HL-60 (cell line): ENCODE results near the gene RHOBTB1.

ENCODE experiments used
- DNase-seq, 2 experiments: peaks; one replicate each; pipeline ENCODE4 v3.0.0-alpha.2; 2010 to 2020; ENCODE audit warnings: low read depth in 1 of 2, low spot score in 1 of 2
- H3K27ac ChIP-seq: fragments of 250-450 bp; sonication (Bioruptor Pico); replicated peaks from 2 replicates; pipeline ENCODE4 v1.5.1; 2020; ENCODE audit warnings: mild to moderate bottlenecking, moderate library complexity
- H3K27me3 ChIP-seq: fragments of 250-450 bp; sonication (Bioruptor Pico); 2 replicates; pipeline ENCODE4 v1.5.1; 2021; ENCODE audit warnings: mild to moderate bottlenecking, moderate library complexity; ENCODE audit not compliant: insufficient read depth, poor library complexity, severe bottlenecking
- H3K4me3 ChIP-seq: replicated peaks from 2 replicates; pipeline ENCODE4 v1.5.1; 2011; ENCODE audit warnings: mild to moderate bottlenecking, control low read depth, low read length; ENCODE audit not compliant: insufficient read depth
- GABPA ChIP-seq: IDR thresholded peaks from 2 replicates; pipeline ENCODE4 v1.6.1; 2012; ENCODE audit warnings: low read depth
- POLR2AphosphoS5 ChIP-seq: IDR thresholded peaks from 2 replicates; pipeline ENCODE4 v1.6.1; 2012; ENCODE audit warnings: low read depth
- REST ChIP-seq: IDR thresholded peaks from 2 replicates; pipeline ENCODE4 v1.6.1; 2012; ENCODE audit warnings: low read depth; ENCODE audit not compliant: insufficient replicate concordance
- SPI1 ChIP-seq: IDR thresholded peaks from 2 replicates; pipeline ENCODE4 v1.6.1; 2012; ENCODE audit warnings: low read depth, mild to moderate bottlenecking, borderline replicate concordance
- TF ChIP-seq, protein P1 (sequence below): IDR thresholded peaks from one replicate; pipeline ENCODE4 v1.5.1; 2011; ENCODE audit warnings: low read length, control low read depth, inconsistent platforms; ENCODE audit not compliant: insufficient read depth

Gene RHOBTB1

DNA sequence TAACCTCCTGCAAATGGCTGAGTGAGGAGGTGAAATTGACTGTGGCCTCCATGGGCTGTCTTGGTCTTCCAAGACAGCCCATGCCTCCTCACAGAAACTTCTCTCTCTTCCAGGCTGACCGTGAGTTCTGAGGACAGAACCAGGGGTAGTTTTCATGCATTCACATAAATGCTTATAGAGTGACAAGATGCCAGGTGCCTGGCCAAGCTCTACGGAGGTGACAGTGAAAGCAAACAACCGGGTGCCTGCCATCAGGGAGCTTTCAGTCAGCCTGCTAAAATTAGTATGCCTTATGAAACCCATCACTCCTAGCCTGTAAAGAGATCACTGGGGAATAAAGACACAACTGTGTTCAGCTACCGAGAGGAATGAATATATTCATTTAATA is 919 bp upstream of the RHOBTB1 start:
- no peak for DNase-seq
- TF ChIP-seq, protein P1, sequence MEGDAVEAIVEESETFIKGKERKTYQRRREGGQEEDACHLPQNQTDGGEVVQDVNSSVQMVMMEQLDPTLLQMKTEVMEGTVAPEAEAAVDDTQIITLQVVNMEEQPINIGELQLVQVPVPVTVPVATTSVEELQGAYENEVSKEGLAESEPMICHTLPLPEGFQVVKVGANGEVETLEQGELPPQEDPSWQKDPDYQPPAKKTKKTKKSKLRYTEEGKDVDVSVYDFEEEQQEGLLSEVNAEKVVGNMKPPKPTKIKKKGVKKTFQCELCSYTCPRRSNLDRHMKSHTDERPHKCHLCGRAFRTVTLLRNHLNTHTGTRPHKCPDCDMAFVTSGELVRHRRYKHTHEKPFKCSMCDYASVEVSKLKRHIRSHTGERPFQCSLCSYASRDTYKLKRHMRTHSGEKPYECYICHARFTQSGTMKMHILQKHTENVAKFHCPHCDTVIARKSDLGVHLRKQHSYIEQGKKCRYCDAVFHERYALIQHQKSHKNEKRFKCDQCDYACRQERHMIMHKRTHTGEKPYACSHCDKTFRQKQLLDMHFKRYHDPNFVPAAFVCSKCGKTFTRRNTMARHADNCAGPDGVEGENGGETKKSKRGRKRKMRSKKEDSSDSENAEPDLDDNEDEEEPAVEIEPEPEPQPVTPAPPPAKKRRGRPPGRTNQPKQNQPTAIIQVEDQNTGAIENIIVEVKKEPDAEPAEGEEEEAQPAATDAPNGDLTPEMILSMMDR, result no peak
- no peak for TF ChIP-seq POLR2AphosphoS5
- H3K4me3 ChIP-seq, result peak overlapping the region; percentile 58; the same call in 1 of the 2 replicates
- H3K27ac ChIP-seq, result no peak overlapping the region
- no peaks in the 10 kb centered on the region for H3K27me3 ChIP-seq

DNA sequence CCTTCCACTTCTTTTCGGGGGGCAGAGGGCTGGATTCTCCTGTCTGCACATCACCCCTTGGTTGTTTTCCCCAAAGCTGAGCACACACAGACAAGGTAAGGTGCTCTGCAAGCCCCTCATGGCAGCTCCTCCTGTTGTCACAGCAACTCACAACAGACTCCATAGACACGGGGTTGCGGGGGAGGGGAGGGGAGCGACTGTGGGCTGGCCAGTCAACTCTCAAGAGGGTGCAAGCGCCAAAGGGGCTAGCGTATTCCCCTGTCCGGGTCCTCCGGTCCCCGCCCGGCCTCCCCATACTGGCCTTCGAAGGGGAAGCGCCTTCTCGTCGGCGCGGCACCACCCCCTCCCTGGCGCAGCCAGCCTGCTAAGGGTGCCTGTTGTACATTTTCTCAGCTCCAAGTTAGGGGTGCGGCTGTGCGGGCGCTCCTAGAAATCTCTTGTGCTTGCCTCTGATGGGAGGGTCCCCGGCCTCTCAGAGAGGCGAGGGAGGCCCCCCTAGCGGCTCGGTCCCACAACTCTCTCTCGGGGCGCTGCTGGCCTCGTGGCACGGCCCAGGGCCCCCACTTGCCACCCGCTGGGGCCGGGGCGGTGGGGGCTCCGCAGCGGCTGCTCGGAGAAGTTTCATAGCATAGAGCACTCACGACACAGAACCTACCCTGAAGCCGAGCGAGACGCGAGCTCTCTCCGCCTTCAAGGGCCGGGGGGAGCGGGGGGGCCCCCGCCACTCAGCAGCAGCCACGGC is 498 bp downstream of the RHOBTB1 start:
- DNase-seq, result peak; percentile 17 to 56
- Histone ChIP-seq H3K27me3 (no peaks in the 10 kb centered on the region), H3K27ac (peak overlapping the region; percentile 77), H3K4me3 (peak overlapping the region; percentile 58)
- TF ChIP-seq POLR2AphosphoS5, result no peak
- no peak for TF ChIP-seq REST
- no peak; the same call in 1 of the 2 replicates for TF ChIP-seq SPI1
- TF ChIP-seq, protein P1, result no peak
- TF ChIP-seq GABPA, result no peak

DNA sequence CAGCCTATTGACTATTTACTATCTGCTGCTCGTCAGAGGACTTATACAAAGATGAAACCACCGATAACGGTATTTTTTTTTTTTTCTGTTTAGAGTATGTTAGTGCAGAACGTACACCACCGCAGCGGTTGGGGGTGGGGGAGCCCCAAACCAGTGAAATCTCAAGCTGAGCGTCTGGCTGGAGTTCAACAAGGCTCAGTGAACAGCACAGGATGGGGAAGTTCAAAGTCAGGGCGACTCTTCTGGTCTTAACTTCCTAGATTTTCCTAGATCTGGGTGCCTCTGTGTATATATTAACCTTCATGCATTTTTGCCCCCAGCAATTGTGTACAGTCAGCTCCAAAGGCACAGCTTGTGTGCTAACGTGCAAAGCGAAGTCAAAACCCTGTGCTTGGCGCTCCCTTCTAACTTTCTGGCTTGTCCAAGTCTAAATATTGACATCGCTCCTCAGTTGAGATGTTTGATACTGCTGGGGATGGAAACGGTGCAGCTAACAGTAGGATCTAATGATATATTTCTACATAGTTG is 1.1 kb downstream of the RHOBTB1 start:
- peak overlapping the region; percentile 77 for H3K27ac ChIP-seq
- no peaks in the 10 kb centered on the region for H3K27me3 ChIP-seq
- TF ChIP-seq SPI1, result no peak; the same call in 1 of the 2 replicates
- TF ChIP-seq GABPA, result no peak
- no peak for TF ChIP-seq REST
- TF ChIP-seq, protein P1, result no peak
- peak; percentile 17 to 87 for DNase-seq
- H3K4me3 ChIP-seq, result peak overlapping the region; percentile 58
